ENCODE data around the gene OR4K13.

DNA sequence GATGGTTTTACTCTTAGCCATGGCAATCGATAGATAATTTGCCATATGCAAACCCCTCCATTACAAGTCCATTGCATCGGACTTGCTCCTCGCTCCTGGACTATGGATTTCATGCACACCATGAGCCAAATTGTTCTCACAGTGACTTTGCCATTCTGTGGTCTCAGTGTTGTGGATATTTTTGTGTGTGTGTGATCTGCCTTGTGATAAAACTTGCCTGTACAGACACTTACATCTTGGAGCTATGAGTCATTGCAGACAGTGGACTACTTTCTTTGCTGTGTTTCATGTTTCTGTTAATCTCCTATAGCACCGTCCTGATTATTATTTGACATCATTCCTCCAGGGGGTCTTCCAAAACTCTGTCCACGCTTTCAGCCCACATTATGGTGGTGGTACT, 8.4 kb upstream of the OR4K13 start:
- TF ChIP-seq, protein P1, sequence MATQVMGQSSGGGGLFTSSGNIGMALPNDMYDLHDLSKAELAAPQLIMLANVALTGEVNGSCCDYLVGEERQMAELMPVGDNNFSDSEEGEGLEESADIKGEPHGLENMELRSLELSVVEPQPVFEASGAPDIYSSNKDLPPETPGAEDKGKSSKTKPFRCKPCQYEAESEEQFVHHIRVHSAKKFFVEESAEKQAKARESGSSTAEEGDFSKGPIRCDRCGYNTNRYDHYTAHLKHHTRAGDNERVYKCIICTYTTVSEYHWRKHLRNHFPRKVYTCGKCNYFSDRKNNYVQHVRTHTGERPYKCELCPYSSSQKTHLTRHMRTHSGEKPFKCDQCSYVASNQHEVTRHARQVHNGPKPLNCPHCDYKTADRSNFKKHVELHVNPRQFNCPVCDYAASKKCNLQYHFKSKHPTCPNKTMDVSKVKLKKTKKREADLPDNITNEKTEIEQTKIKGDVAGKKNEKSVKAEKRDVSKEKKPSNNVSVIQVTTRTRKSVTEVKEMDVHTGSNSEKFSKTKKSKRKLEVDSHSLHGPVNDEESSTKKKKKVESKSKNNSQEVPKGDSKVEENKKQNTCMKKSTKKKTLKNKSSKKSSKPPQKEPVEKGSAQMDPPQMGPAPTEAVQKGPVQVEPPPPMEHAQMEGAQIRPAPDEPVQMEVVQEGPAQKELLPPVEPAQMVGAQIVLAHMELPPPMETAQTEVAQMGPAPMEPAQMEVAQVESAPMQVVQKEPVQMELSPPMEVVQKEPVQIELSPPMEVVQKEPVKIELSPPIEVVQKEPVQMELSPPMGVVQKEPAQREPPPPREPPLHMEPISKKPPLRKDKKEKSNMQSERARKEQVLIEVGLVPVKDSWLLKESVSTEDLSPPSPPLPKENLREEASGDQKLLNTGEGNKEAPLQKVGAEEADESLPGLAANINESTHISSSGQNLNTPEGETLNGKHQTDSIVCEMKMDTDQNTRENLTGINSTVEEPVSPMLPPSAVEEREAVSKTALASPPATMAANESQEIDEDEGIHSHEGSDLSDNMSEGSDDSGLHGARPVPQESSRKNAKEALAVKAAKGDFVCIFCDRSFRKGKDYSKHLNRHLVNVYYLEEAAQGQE (IDR thresholded peaks at IDR 0.05; ENCODE audit: insufficient read depth in 1 of 2, low read depth in 2 of 2, low read length in 1 of 2) = no peak
- TF ChIP-seq, protein P2, sequence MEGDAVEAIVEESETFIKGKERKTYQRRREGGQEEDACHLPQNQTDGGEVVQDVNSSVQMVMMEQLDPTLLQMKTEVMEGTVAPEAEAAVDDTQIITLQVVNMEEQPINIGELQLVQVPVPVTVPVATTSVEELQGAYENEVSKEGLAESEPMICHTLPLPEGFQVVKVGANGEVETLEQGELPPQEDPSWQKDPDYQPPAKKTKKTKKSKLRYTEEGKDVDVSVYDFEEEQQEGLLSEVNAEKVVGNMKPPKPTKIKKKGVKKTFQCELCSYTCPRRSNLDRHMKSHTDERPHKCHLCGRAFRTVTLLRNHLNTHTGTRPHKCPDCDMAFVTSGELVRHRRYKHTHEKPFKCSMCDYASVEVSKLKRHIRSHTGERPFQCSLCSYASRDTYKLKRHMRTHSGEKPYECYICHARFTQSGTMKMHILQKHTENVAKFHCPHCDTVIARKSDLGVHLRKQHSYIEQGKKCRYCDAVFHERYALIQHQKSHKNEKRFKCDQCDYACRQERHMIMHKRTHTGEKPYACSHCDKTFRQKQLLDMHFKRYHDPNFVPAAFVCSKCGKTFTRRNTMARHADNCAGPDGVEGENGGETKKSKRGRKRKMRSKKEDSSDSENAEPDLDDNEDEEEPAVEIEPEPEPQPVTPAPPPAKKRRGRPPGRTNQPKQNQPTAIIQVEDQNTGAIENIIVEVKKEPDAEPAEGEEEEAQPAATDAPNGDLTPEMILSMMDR (IDR thresholded peaks at IDR 0.05) = no peak
- TF ChIP-seq POLR2AphosphoS5 (IDR thresholded peaks at IDR 0.05; ENCODE audit: low read depth, low read length) = no peak

Data from Panc1 (cell line).